GM12878 (cell line): Measurements from ENCODE around the gene KCNC4. TPM values are rescaled to one million over a fixed set of nuclear protein-coding genes. Genes with fewer than 3 reads are reported as not detected.

Experiments used
- ATAC-seq: fragments of 200-7000 bp; cut with Tn5 transposase; 3 replicates; pipeline ENCODE4 v1.9.1; 2020; ENCODE audit warnings: mild to moderate bottlenecking, moderate library complexity
- BruUV-seq: library from RNA; stranded (reverse); fragments of 400-500 nt; replicated peaks from 2 replicates; lab custom pipeline; 2021; lab: Mats Ljungman, UMichigan
- CTCF ChIA-PET: fragments of 300-600 bp; sonication (Branson Sonifier 250); formaldehyde crosslinking; extraction: SDS; loops from one replicate; lab custom pipeline; 2021; ENCODE audit warnings: inconsistent platforms; lab: Yijun Ruan, JAX
- POLR2A ChIA-PET: fragments of 350-600 bp; formaldehyde crosslinking; extraction: SDS; loops from one replicate; lab custom pipeline; 2021; ENCODE audit warnings: inconsistent platforms; lab: Charles Lee
- RAD21 ChIA-PET: fragments of 300-600 bp; sonication (Branson Sonifier 250); formaldehyde crosslinking; loops from one replicate; lab custom pipeline; 2023; ENCODE audit warnings: antibody characterized with exemption; ENCODE audit not compliant: unreplicated experiment; lab: Charles Lee
- SMC1A ChIA-PET: fragments of 300-600 bp; sonication (Branson Sonifier 250); formaldehyde crosslinking; loops from one replicate; lab custom pipeline; 2023; ENCODE audit not compliant: unreplicated experiment, uncharacterized antibody; lab: Charles Lee
- DNase-seq: peaks from one replicate; pipeline ENCODE4 v3.0.0-alpha.2; 2011; ENCODE audit warnings: low read depth, low spot score
- FAIRE-seq: peaks from 3 replicates; lab custom pipeline; 2011; peaks lifted over from hg19 to GRCh38; lab: Jason Lieb, UNC
- H2AFZ ChIP-seq: 2 replicates; pipeline ENCODE4 v1.6.0; 2011; ENCODE audit warnings: low read depth, low read length, control low read depth; ENCODE audit not compliant: control insufficient read depth
- H3K27ac ChIP-seq: 2 replicates; pipeline ENCODE4 v1.5.1; 2011; ENCODE audit warnings: control low read depth; ENCODE audit not compliant: control insufficient read depth, insufficient read depth
- H3K27me3 ChIP-seq, 2 experiments: replicated peaks in 1 of 2; 2 replicates each; pipeline versions ENCODE4 v1.6.0 to v1.6.1; 2011; ENCODE audit warnings: low read length in 1 of 2; ENCODE audit not compliant: control insufficient read depth in 2 of 2, insufficient read depth in 2 of 2
- H3K36me3 ChIP-seq, 2 experiments: 2 replicates each; pipeline ENCODE4 v1.5.1; 2011; ENCODE audit warnings: low read length in 1 of 2; ENCODE audit not compliant: control insufficient read depth in 2 of 2, insufficient read depth in 2 of 2
- H3K4me1 ChIP-seq: 2 replicates; pipeline ENCODE4 v1.6.1; 2011; ENCODE audit warnings: mild to moderate bottlenecking, low read length, moderate library complexity, mixed read lengths; ENCODE audit not compliant: control insufficient read depth, insufficient read depth
- H3K4me2 ChIP-seq: 2 replicates; pipeline ENCODE4 v1.6.0; 2011; ENCODE audit warnings: control low read depth; ENCODE audit not compliant: control insufficient read depth, insufficient read depth
- H3K4me3 ChIP-seq: fragments of 200-600 bp; sonication (generic); 2 replicates; pipeline ENCODE4 v1.5.1; 2016
- H3K79me2 ChIP-seq: 2 replicates; pipeline ENCODE4 v1.6.0; 2011; ENCODE audit warnings: low read length; ENCODE audit not compliant: control insufficient read depth, insufficient read depth
- H3K9ac ChIP-seq: 2 replicates; pipeline ENCODE4 v1.8.0; 2011; ENCODE audit warnings: low read length, control low read depth, mixed read lengths; ENCODE audit not compliant: control insufficient read depth, insufficient read depth
- H3K9me3 ChIP-seq: replicated peaks from 3 replicates; pipeline ENCODE4 v1.5.1; 2011; ENCODE audit warnings: mild to moderate bottlenecking, low read length; ENCODE audit not compliant: control insufficient read depth, insufficient read depth
- H4K20me1 ChIP-seq: 2 replicates; pipeline ENCODE4 v1.6.0; 2011; ENCODE audit not compliant: control insufficient read depth, insufficient read depth
- BACH1 ChIP-seq: fragments of 450-650 bp; IDR thresholded peaks from 2 replicates; pipeline ENCODE4 v1.6.1; 2017; ENCODE audit warnings: mild to moderate bottlenecking, borderline replicate concordance
- CHD4 ChIP-seq: fragments of 200-600 bp; sonication (generic); IDR thresholded peaks from 2 replicates; pipeline ENCODE4 v1.6.1; 2016; ENCODE audit warnings: mild to moderate bottlenecking
- FOXK2 ChIP-seq: fragments of 450-650 bp; IDR thresholded peaks from 2 replicates; pipeline ENCODE4 v1.6.1; 2017; ENCODE audit warnings: mild to moderate bottlenecking, moderate library complexity
- MYB ChIP-seq: fragments of 150-350 bp; IDR thresholded peaks from 2 replicates; pipeline ENCODE4 v1.6.1; 2014; ENCODE audit warnings: mild to moderate bottlenecking, low read depth, low read length, borderline replicate concordance
- POLR2AphosphoS5 ChIP-seq: IDR thresholded peaks from 2 replicates; pipeline ENCODE4 v1.6.1; 2011; ENCODE audit warnings: mild to moderate bottlenecking, low read length, inconsistent platforms
- SMAD5 ChIP-seq: IDR thresholded peaks from 2 replicates; pipeline ENCODE4 v1.6.1; 2016; ENCODE audit warnings: antibody characterized with exemption, low read depth
- SREBF2 ChIP-seq: IDR thresholded peaks from 2 replicates; pipeline ENCODE4 v1.6.1; 2012; ENCODE audit warnings: mild to moderate bottlenecking, low read length
- STAT3 ChIP-seq: IDR thresholded peaks from 2 replicates; pipeline ENCODE4 v1.6.1; 2011; ENCODE audit warnings: low read depth, low read length, improper control_type of control experiment
- SUPT20H ChIP-seq: IDR thresholded peaks from 2 replicates; pipeline ENCODE4 v1.6.1; 2011; ENCODE audit warnings: low read depth, mild to moderate bottlenecking, low read length, moderate library complexity, borderline replicate concordance; ENCODE audit not compliant: control insufficient read depth
- TAF1 ChIP-seq: IDR thresholded peaks from 2 replicates; pipeline ENCODE4 v1.6.1; 2011; ENCODE audit warnings: mild to moderate bottlenecking, low read depth, low read length, borderline replicate concordance
- TARDBP ChIP-seq: IDR thresholded peaks from 2 replicates; pipeline ENCODE4 v1.6.1; 2016; ENCODE audit warnings: borderline replicate concordance
- TCF7 ChIP-seq: IDR thresholded peaks from 2 replicates; pipeline ENCODE4 v1.6.1; 2014; ENCODE audit warnings: antibody characterized with exemption, borderline replicate concordance
- YY1 ChIP-seq: IDR thresholded peaks from 2 replicates; pipeline ENCODE4 v1.6.1; 2011; ENCODE audit warnings: low read depth, mild to moderate bottlenecking, low read length
- ZSCAN29 ChIP-seq: fragments of 450-650 bp; IDR thresholded peaks from 2 replicates; pipeline ENCODE4 v1.6.1; 2017; ENCODE audit warnings: mild to moderate bottlenecking, moderate library complexity
- WGBS: methylation state at CpG from one replicate; pipeline ENCODE4 v1.1.6; 2016; ENCODE audit warnings: low lambda C conversion rate; ENCODE audit not compliant: insufficient replicate concordance, insufficient coverage; ENCODE audit errors: missing lambda C conversion rate; 5-methylcytosine and 5-hydroxymethylcytosine counted together
- in situ Hi-C: fragments of 300-500 bp; cut with MboI; formaldehyde crosslinking; loops from 9 replicates; pipeline ENCODE4 v1.14.3; 2018; ENCODE audit warnings: mixed read lengths
- intact Hi-C: fragments of 100-400 bp; cut with micrococcal nuclease; formaldehyde crosslinking; loops from one replicate; pipeline ENCODE4 v1.14.2; 2022; ENCODE audit not compliant: unreplicated experiment
- polyA plus RNA-seq, 11 experiments: library from polyadenylated mRNA; depleted of rRNA in 4 of 11; unstranded in 6 of 11; stranded (reverse) in 5 of 11; fragments of >200 nt; fragmentation: Nextera tagmentation in 4 of 11; fragmentation: Illumina TruSeq in 1 of 11; extraction: Ambion mirVana in 4 of 11; extraction: Trizol in 1 of 11; gene quantifications; 1 replicate in 1 of 11; 2 replicates in 10 of 11; pipeline versions ENCODE4 v1.2.1 to v1.2.3, GENCODE V29; 2011 to 2016; ENCODE audit warnings: inconsistent platforms in 2 of 11, missing spikeins in 2 of 11, low read depth in 1 of 11
- total RNA-seq, 4 experiments: library from RNA; depleted of rRNA in 3 of 4; stranded (reverse); fragments of >200 nt in 3 of 4; fragmentation: Illumina TruSeq in 1 of 4; extraction: Trizol in 1 of 4; gene quantifications; 2 replicates each; pipeline versions ENCODE4 v1.2.1 to v1.2.3, GENCODE V29; 2013 to 2021
- TF ChIP-seq, protein P1 (sequence below): IDR thresholded peaks from 2 replicates; pipeline ENCODE4 v1.6.1; 2011; ENCODE audit warnings: borderline replicate concordance, low read depth, mild to moderate bottlenecking, moderate library complexity, low read length; ENCODE audit not compliant: insufficient read depth, poor library complexity, severe bottlenecking
- TF ChIP-seq, protein P2 (sequence below): IDR thresholded peaks from 2 replicates; pipeline ENCODE4 v1.6.1; 2012; ENCODE audit warnings: low read depth, low read length, improper control_type of control experiment

KCNC4 gene
- total and polyA plus RNA-seq, 10 of the 15 experiments (the other 5 are each of a cell fraction or from before 2014, with no cell fraction given), result 0.06 to 1.7 (median 0.36) TPM

DNA sequence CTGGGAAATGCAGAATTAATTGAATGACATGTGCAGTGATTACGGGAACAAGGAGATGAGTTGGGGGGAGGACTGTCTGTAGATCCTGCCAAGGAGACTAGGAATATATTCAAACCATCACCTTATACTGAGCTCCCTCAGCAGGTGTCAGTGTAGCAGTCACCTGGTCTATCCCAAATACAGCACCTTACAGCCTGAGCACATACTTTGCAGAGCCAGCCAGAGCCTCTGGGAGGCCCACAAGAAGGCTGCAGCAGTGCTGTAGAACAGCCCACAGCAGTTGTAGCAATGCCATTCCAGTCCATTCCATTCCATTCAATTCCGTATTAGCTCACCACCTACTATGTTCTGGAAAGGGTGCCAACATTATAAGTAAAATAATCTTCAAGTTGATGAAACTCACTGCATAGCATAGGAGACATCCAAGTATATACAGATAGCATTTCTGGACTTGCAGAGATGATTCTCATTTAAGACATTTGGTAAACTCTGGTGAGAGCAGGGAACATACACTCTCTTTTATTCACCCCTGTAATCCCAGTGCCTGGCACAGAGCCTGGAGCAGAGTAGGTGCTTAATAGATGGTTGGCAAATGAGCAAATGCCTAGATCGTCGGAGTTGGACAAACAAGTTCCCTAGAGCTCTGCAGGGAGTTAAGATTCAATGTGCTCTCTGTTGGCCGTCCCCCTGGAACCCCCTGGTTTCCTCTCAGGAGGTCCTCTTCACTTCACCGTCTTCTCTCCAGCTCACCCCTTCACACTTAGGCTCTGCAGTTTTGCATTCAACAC is 44.7 kb downstream of the KCNC4 start:
- no peak overlapping the region for H3K27ac ChIP-seq
- ChIA-PET POLR2A (interaction anchor here (0.6 kb wide), 1 partner anchor 155 kb away, joined by 6 read pairs; no protein-coding TSS in a partner anchor), SMC1A (interaction anchor here (0.5 to 3.1 kb wide), 4 partner anchors 10 to 148 kb away, joined by 3 to 14 read pairs (median 4); no protein-coding TSS in a partner anchor), CTCF (interaction anchor here (0.7 to 3.8 kb wide), 6 partner anchors 10 to 206 kb away, joined by 3 to 12 read pairs (median 3); no protein-coding TSS in a partner anchor), RAD21 (interaction anchor here (0.8 to 1.5 kb wide), 4 partner anchors 10 to 48 kb away, joined by 3 to 5 read pairs (median 4); no protein-coding TSS in a partner anchor)
- DNase-seq (no peak), FAIRE-seq (no peak), ATAC-seq (peak; percentile 28; the same call in 1 of the 3 replicates)
- no peaks in the 10 kb centered on the region for H3K36me3 ChIP-seq
- 73% methylated on average over 6 of the region's 6 CpGs for WGBS
- H4K20me1 ChIP-seq, result no peaks in the 10 kb centered on the region
- BruUV-seq, result no TSS peak
- no peaks in the 10 kb centered on the region for H3K9me3 ChIP-seq
- in situ Hi-C loops, result no loop called here
- H3K4me3 ChIP-seq, result no peak overlapping the region
- intact Hi-C loops, result no loop called here
- H3K79me2 ChIP-seq, result no peaks in the 10 kb centered on the region
- H3K4me1 ChIP-seq, result peaks cover 2% of the 10 kb centered on the region
- TF ChIP-seq YY1 (no peak), MYB (no peak), ZSCAN29 (no peak), CHD4 (no peak), SREBF2 (no peak), SUPT20H (no peak), TCF7 (no peak), POLR2AphosphoS5 (no peak), BACH1 (no peak), SMAD5 (no peak), TAF1 (no peak), TARDBP (no peak), FOXK2 (no peak), STAT3 (no peak)
- TF ChIP-seq, protein P1, sequence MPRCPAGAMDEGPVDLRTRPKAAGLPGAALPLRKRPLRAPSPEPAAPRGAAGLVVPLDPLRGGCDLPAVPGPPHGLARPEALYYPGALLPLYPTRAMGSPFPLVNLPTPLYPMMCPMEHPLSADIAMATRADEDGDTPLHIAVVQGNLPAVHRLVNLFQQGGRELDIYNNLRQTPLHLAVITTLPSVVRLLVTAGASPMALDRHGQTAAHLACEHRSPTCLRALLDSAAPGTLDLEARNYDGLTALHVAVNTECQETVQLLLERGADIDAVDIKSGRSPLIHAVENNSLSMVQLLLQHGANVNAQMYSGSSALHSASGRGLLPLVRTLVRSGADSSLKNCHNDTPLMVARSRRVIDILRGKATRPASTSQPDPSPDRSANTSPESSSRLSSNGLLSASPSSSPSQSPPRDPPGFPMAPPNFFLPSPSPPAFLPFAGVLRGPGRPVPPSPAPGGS, result no peak
- TF ChIP-seq, protein P2, sequence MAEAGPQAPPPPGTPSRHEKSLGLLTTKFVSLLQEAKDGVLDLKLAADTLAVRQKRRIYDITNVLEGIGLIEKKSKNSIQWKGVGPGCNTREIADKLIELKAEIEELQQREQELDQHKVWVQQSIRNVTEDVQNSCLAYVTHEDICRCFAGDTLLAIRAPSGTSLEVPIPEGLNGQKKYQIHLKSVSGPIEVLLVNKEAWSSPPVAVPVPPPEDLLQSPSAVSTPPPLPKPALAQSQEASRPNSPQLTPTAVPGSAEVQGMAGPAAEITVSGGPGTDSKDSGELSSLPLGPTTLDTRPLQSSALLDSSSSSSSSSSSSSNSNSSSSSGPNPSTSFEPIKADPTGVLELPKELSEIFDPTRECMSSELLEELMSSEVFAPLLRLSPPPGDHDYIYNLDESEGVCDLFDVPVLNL, result no peak
- H2AFZ ChIP-seq, result no peak overlapping the region
- no peak overlapping the region for H3K4me2 ChIP-seq
- H3K9ac ChIP-seq, result no peak overlapping the region
- H3K27me3 ChIP-seq, result no peaks in the 10 kb centered on the region
